Astrocyte (in vitro differentiated cells and primary cell): ENCODE results near the gene AIFM2. TPM values are rescaled to one million over a fixed set of nuclear protein-coding genes. Genes with fewer than 3 reads are reported as not detected.
A peak's percentile ranks its signal among the peaks of the same experiment; 100 is the strongest.

Source experiments
- DNase-seq: peaks from one replicate; pipeline ENCODE4 v3.0.0-alpha.2; 2010; ENCODE audit warnings: low read depth
- FAIRE-seq: peaks from 2 replicates; lab custom pipeline; 2011; peaks lifted over from hg19 to GRCh38; lab: Jason Lieb, UNC
- H2AFZ ChIP-seq: 2 replicates; pipeline ENCODE4 v1.6.0; 2012; ENCODE audit warnings: low read depth, low read length, inconsistent platforms
- H3K27ac ChIP-seq: 2 replicates; pipeline ENCODE4 v1.5.1; 2011; ENCODE audit warnings: low read depth, low read length, inconsistent platforms
- H3K27me3 ChIP-seq: 2 replicates; pipeline ENCODE4 v1.6.0; 2011; ENCODE audit warnings: low read length, inconsistent platforms; ENCODE audit not compliant: insufficient read depth
- H3K36me3 ChIP-seq: 2 replicates; pipeline ENCODE4 v1.5.1; 2011; ENCODE audit warnings: low read length, inconsistent platforms; ENCODE audit not compliant: insufficient read depth
- H3K4me1 ChIP-seq: 2 replicates; pipeline ENCODE4 v1.5.1; 2011; ENCODE audit warnings: low read length, inconsistent platforms; ENCODE audit not compliant: insufficient read depth
- H3K4me2 ChIP-seq: 2 replicates; pipeline ENCODE4 v1.6.0; 2012; ENCODE audit warnings: low read length, inconsistent platforms
- H3K4me3 ChIP-seq: 2 replicates; pipeline ENCODE4 v1.5.1; 2011; ENCODE audit warnings: low read depth, mild to moderate bottlenecking, low read length, inconsistent platforms; ENCODE audit not compliant: insufficient read depth
- H3K79me2 ChIP-seq: 2 replicates; pipeline ENCODE4 v1.6.0; 2012; ENCODE audit warnings: mild to moderate bottlenecking, low read length, inconsistent platforms; ENCODE audit not compliant: insufficient read depth
- H3K9ac ChIP-seq: 2 replicates; pipeline ENCODE4 v1.6.0; 2012; ENCODE audit warnings: mild to moderate bottlenecking, low read length, inconsistent platforms
- H3K9me3 ChIP-seq: 2 replicates; pipeline ENCODE4 v1.5.1; 2012; ENCODE audit warnings: low read depth, mild to moderate bottlenecking, low read length, inconsistent platforms; ENCODE audit not compliant: insufficient read depth
- H4K20me1 ChIP-seq: 2 replicates; pipeline ENCODE4 v1.6.0; 2012; ENCODE audit warnings: low read length, inconsistent platforms; ENCODE audit not compliant: insufficient read depth
- H3K27ac Mint-ChIP-seq: one replicate; pipeline ENCODE4 v1.8.0; 2021; ENCODE audit warnings: mild to moderate bottlenecking, mixed read lengths; ENCODE audit not compliant: unreplicated experiment
- H3K27me3 Mint-ChIP-seq: one replicate; pipeline ENCODE4 v1.8.0; 2021; ENCODE audit warnings: low read depth, mixed read lengths; ENCODE audit not compliant: unreplicated experiment
- H3K36me3 Mint-ChIP-seq: one replicate; pipeline ENCODE4 v1.8.0; 2021; ENCODE audit warnings: low read depth, mixed read lengths; ENCODE audit not compliant: unreplicated experiment
- H3K4me1 Mint-ChIP-seq: one replicate; pipeline ENCODE4 v1.8.0; 2021; ENCODE audit warnings: low read depth, mixed read lengths; ENCODE audit not compliant: unreplicated experiment
- H3K4me3 Mint-ChIP-seq: one replicate; pipeline ENCODE4 v1.8.0; 2021; ENCODE audit warnings: mild to moderate bottlenecking, moderate library complexity, mixed read lengths; ENCODE audit not compliant: unreplicated experiment
- H3K9me3 Mint-ChIP-seq: one replicate; pipeline ENCODE4 v1.8.0; 2021; ENCODE audit warnings: mild to moderate bottlenecking, mixed read lengths; ENCODE audit not compliant: unreplicated experiment
- CTCF ChIP-seq: IDR thresholded peaks from 2 replicates; pipeline ENCODE4 v1.5.1; 2011; ENCODE audit warnings: low read depth, mild to moderate bottlenecking, inconsistent platforms, low read length, moderate library complexity; ENCODE audit not compliant: insufficient read depth
- EZH2 ChIP-seq: IDR thresholded peaks from 2 replicates; pipeline ENCODE4 v1.6.1; 2012; ENCODE audit warnings: mild to moderate bottlenecking, low read length, inconsistent platforms; ENCODE audit not compliant: insufficient read depth
- total RNA-seq: library from RNA; stranded (reverse); gene quantifications from 2 replicates; pipeline ENCODE4 v1.2.1, GENCODE V29; 2021

The AIFM2 gene
- total RNA-seq, 1 donor from 2014 or later: 7.1 TPM

DNA sequence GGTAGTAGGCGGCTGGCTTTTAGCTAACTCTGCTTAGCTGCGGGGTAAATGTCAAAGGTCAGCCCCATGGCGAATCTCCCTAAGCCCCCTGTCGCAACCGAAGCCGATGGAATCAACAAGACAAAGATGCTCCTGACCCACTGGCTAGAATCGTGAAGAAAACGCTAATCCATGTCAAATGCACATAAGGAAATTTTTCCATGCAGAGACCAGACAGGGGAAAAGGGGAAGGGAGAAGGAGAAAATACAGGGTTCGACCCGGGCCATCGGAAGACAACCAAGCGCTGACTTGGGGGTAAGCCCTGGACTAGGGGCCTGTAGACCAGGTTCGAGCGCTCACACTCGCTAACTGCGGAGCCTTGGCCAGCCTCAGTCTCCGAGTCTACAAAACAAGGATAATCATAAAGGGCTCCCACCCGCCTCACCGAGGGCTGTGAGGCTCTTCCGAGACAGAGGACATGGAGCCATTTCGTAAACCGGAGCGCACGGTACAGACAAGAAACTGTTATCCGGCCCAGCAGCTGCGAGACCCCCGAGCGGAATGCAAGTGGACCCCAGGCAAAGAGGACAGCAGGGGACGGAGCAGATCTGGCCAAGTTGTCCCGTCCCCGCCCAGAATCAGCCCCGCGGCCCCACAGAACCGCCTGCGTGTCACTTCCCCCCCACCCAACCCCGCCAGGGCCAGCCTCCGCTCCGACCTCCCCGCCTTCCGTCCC, 37.2 kb upstream of the AIFM2 start:
- H3K9me3 Mint-ChIP-seq: no peaks in the 10 kb centered on the region
- peaks cover 50% of the 10 kb centered on the region for H4K20me1 ChIP-seq
- peak overlapping the region; percentile 100 for H3K4me3 ChIP-seq
- H3K9me3 ChIP-seq: no peaks in the 10 kb centered on the region
- H3K27me3 ChIP-seq: no peaks in the 10 kb centered on the region
- H3K27ac Mint-ChIP-seq: peak overlapping the region; percentile 90
- H3K9ac ChIP-seq: peak overlapping the region; percentile 100
- peak overlapping the region; percentile 97 for H3K4me3 Mint-ChIP-seq
- peaks cover 54% of the 10 kb centered on the region for H3K79me2 ChIP-seq
- H3K36me3 Mint-ChIP-seq: peaks cover 3% of the 10 kb centered on the region
- H3K27me3 Mint-ChIP-seq: no peaks in the 10 kb centered on the region
- peaks cover 21% of the 10 kb centered on the region for H3K36me3 ChIP-seq
- FAIRE-seq (no peak), DNase-seq (no peak)
- H3K4me1 ChIP-seq: peaks cover 10% of the 10 kb centered on the region
- H3K4me1 Mint-ChIP-seq: peaks cover 22% of the 10 kb centered on the region
- H3K27ac ChIP-seq: peak overlapping the region; percentile 89
- TF ChIP-seq EZH2: no peak
- TF ChIP-seq CTCF: no peak
- H3K4me2 ChIP-seq: peak overlapping the region; percentile 90
- H2AFZ ChIP-seq: peak overlapping the region; percentile 51

DNA sequence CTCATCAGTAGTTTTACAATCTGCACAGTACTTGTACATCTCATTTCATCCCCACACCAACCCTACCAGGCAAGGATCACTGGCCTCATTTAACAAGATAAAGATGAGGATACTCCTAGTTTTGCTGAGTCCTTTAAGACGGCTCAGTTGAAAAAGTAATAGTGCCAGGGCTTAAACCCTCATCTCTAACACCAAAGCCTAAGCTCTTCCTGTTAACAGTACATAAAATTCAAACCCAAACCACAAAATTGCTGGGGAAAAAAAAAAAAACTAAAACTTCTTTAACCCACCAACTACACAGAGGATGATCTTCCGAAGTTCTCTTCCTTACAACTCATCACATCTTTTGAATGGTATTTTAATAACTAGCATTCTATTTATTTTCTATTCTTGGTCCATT, 36.4 kb upstream of the AIFM2 start:
- peaks cover 25% of the 10 kb centered on the region for H3K36me3 ChIP-seq
- H3K27me3 Mint-ChIP-seq: no peaks in the 10 kb centered on the region
- peak overlapping the region; percentile 97 for H3K4me3 Mint-ChIP-seq
- H3K4me1 Mint-ChIP-seq: peaks cover 25% of the 10 kb centered on the region
- no peak overlapping the region for H3K27ac ChIP-seq
- H3K36me3 Mint-ChIP-seq: peaks cover 3% of the 10 kb centered on the region
- H3K9me3 ChIP-seq: no peaks in the 10 kb centered on the region
- H3K9me3 Mint-ChIP-seq: no peaks in the 10 kb centered on the region
- peak overlapping the region; percentile 90 for H3K27ac Mint-ChIP-seq
- FAIRE-seq (no peak), DNase-seq (no peak)
- peak overlapping the region; percentile 100 for H3K9ac ChIP-seq
- peaks cover 11% of the 10 kb centered on the region for H3K4me1 ChIP-seq
- no peak overlapping the region for H2AFZ ChIP-seq
- H3K27me3 ChIP-seq: no peaks in the 10 kb centered on the region
- H3K4me3 ChIP-seq: peak overlapping the region; percentile 100
- no peak for TF ChIP-seq EZH2
- TF ChIP-seq CTCF: no peak
- H3K79me2 ChIP-seq: peaks cover 62% of the 10 kb centered on the region
- peak overlapping the region; percentile 90 for H3K4me2 ChIP-seq
- H4K20me1 ChIP-seq: peaks cover 58% of the 10 kb centered on the region

DNA sequence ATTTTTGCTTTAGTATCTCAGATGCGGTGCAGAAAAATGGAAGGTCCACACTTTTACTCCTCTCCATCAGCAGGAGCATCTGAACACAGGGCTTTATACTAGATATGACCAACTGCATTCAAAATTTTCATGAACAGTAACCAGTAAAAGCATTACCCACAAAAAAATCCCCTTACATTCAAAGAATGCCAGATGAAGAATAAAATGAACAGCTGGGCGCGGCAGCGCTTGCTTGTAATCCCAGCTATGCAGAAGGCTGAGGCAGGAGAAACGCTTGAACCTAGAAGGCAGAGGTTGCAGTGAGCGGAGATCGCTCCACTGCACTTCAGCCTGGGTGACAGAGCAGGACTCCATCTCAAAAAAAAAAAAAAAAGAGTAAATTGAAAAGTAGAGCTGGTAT, 34.6 kb upstream of the AIFM2 start:
- DNase-seq: no peak
- Mint-ChIP-seq H3K27me3 (no peaks in the 10 kb centered on the region), H3K9me3 (no peaks in the 10 kb centered on the region), H3K36me3 (peaks cover 3% of the 10 kb centered on the region), H3K4me1 (peaks cover 37% of the 10 kb centered on the region), H3K27ac (no peak overlapping the region), H3K4me3 (peak overlapping the region; percentile 70)
- FAIRE-seq: no peak
- Histone ChIP-seq H3K79me2 (peaks cover 79% of the 10 kb centered on the region), H3K4me2 (peak overlapping the region; percentile 90), H3K4me3 (no peak overlapping the region), H3K4me1 (peaks cover 14% of the 10 kb centered on the region), H3K27ac (no peak overlapping the region), H4K20me1 (peaks cover 75% of the 10 kb centered on the region), H2AFZ (no peak overlapping the region), H3K27me3 (no peaks in the 10 kb centered on the region), H3K36me3 (peaks cover 28% of the 10 kb centered on the region), H3K9ac (no peak overlapping the region), H3K9me3 (no peaks in the 10 kb centered on the region)
- TF ChIP-seq CTCF (no peak), EZH2 (no peak)
